ENCODE measurements around the gene TCF25.

DNA sequence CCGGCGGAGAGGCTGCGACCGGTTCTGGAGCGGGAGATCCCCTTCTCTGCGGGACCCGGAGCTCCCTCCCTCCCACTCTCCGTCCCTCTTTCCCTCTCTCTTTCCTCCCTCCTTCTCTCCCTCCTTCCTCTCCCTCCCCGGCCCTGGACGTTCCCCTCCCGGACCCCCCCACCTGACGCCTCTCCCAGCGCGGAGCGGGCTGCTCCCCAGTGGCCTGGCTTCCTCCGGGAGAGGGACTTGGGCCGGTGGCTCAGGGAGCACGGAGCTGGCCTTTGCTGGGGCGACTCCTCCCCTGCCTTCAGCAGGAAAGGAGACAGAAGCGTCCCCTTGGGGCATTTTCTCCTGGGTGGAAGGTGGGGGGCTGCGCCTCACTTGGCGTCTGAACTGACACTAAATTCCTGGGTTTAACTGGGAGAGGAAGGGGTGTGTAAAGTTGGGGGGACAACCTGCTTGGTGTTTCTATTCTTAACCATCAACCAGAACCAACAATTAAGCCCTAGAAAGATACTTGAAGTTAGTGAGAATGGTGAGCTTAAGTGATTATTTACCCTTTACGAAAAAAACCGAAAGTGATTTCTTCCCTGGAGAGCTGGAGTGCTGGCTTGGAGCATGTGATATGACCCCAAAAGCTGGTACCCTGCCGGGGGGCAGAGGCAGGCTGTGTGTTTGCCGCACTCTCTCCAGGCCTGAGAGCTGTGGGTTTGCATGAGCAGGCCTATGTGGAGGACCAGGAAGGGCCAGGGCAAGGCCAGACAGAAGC, 44.3 kb upstream of the TCF25 start:
- TF ChIP-seq, protein P1, sequence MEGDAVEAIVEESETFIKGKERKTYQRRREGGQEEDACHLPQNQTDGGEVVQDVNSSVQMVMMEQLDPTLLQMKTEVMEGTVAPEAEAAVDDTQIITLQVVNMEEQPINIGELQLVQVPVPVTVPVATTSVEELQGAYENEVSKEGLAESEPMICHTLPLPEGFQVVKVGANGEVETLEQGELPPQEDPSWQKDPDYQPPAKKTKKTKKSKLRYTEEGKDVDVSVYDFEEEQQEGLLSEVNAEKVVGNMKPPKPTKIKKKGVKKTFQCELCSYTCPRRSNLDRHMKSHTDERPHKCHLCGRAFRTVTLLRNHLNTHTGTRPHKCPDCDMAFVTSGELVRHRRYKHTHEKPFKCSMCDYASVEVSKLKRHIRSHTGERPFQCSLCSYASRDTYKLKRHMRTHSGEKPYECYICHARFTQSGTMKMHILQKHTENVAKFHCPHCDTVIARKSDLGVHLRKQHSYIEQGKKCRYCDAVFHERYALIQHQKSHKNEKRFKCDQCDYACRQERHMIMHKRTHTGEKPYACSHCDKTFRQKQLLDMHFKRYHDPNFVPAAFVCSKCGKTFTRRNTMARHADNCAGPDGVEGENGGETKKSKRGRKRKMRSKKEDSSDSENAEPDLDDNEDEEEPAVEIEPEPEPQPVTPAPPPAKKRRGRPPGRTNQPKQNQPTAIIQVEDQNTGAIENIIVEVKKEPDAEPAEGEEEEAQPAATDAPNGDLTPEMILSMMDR (IDR thresholded peaks at IDR 0.05), result no peak
- no peak for TF ChIP-seq POLR2A (IDR thresholded peaks at IDR 0.05)
